Fibroblast of lung (primary cell): ENCODE data around the gene EIF2B2.

Experiments
- CTCF ChIP-seq, 2 donors: IDR thresholded peaks in 1 of 2; conservative IDR thresholded peaks in 1 of 2; 1 replicate in 1 of 2; 2 replicates in 1 of 2; pipeline ENCODE4 v1.5.1; 2011 to 2012; ENCODE audit warnings: low read length in 2 of 2, control low read depth in 1 of 2, inconsistent platforms in 1 of 2, low read depth in 1 of 2, mild to moderate bottlenecking in 1 of 2
- EZH2 ChIP-seq: IDR thresholded peaks from 2 replicates; pipeline ENCODE4 v1.5.1; 2012; ENCODE audit warnings: low read length, control low read depth, mild to moderate bottlenecking; ENCODE audit errors: missing control alignments

GRCh38 chr14:75015496-75015895, 12.8 kb downstream of the EIF2B2 start:
- TF ChIP-seq CTCF (conservative IDR thresholded peaks at IDR 0.05 in 1 of 2, IDR thresholded peaks at IDR 0.05 in 1 of 2; ENCODE audit: low read depth in 1 of 2, low read length in 2 of 2) (no peak), EZH2 (no peak)
